Trophoblast cell (in vitro differentiated cells and primary cell): Measurements from ENCODE around the gene XPR1.
"Not testable (repeated sequence)": the region's sequence is repeated elsewhere in the genome, so short reads cannot be mapped to it uniquely, and the experiment has no call there.

Source experiments
- DNase-seq, 2 donors: peaks; one replicate each; pipeline ENCODE4 v3.0.0-alpha.2; 2016
- H2AFZ ChIP-seq: 2 replicates; pipeline ENCODE4 v1.6.1; 2013; ENCODE audit warnings: low read length, moderate library complexity, mild to moderate bottlenecking; ENCODE audit not compliant: insufficient read depth, poor library complexity
- H2AK5ac ChIP-seq: 2 replicates; pipeline ENCODE4 v1.6.1; 2013; ENCODE audit warnings: mild to moderate bottlenecking, low read length
- H2BK120ac ChIP-seq: 2 replicates; pipeline ENCODE4 v1.6.1; 2013; ENCODE audit warnings: low read length, mild to moderate bottlenecking, moderate library complexity; ENCODE audit not compliant: insufficient read depth, poor library complexity
- H2BK12ac ChIP-seq: 2 replicates; pipeline ENCODE4 v1.6.1; 2013; ENCODE audit warnings: mild to moderate bottlenecking, low read length, moderate library complexity
- H2BK5ac ChIP-seq: 2 replicates; pipeline ENCODE4 v1.6.1; 2013; ENCODE audit warnings: low read length, low read depth, moderate library complexity, mild to moderate bottlenecking; ENCODE audit not compliant: poor library complexity
- H3K14ac ChIP-seq: 2 replicates; pipeline ENCODE4 v1.6.1; 2013; ENCODE audit warnings: mild to moderate bottlenecking, low read length
- H3K18ac ChIP-seq: 2 replicates; pipeline ENCODE4 v1.6.1; 2013; ENCODE audit warnings: mild to moderate bottlenecking, low read length
- H3K23ac ChIP-seq: 2 replicates; pipeline ENCODE4 v1.6.1; 2013; ENCODE audit warnings: low read length
- H3K27ac ChIP-seq: 2 replicates; pipeline ENCODE4 v1.5.1; 2013; ENCODE audit warnings: low read depth, mild to moderate bottlenecking, inconsistent platforms, low read length, moderate library complexity
- H3K27me3 ChIP-seq: 2 replicates; pipeline ENCODE4 v1.6.1; 2013; ENCODE audit warnings: inconsistent platforms, mild to moderate bottlenecking, low read length, moderate library complexity; ENCODE audit not compliant: insufficient read depth
- H3K36me3 ChIP-seq, 2 experiments: 1 replicate in 1 of 2; 2 replicates in 1 of 2; pipeline ENCODE4 v1.6.1; 2013; ENCODE audit warnings: low read length in 2 of 2, mild to moderate bottlenecking in 2 of 2, moderate library complexity in 1 of 2; ENCODE audit not compliant: insufficient read depth in 2 of 2, control insufficient read depth in 1 of 2
- H3K4ac ChIP-seq: 2 replicates; pipeline ENCODE4 v1.6.1; 2013; ENCODE audit warnings: low read depth, mild to moderate bottlenecking, low read length, moderate library complexity
- H3K4me1 ChIP-seq, 2 experiments: 1 replicate in 1 of 2; 2 replicates in 1 of 2; pipeline ENCODE4 v1.6.1; 2013; ENCODE audit warnings: low read length in 2 of 2, mild to moderate bottlenecking in 2 of 2, moderate library complexity in 1 of 2; ENCODE audit not compliant: insufficient read depth in 2 of 2, control insufficient read depth in 1 of 2
- H3K4me2 ChIP-seq: 2 replicates; pipeline ENCODE4 v1.6.1; 2013; ENCODE audit warnings: inconsistent platforms, mild to moderate bottlenecking, low read length, moderate library complexity
- H3K4me3 ChIP-seq: 2 replicates; pipeline ENCODE4 v1.5.1; 2013; ENCODE audit warnings: mild to moderate bottlenecking, low read depth, low read length, inconsistent platforms
- H3K79me1 ChIP-seq: one replicate; pipeline ENCODE4 v1.6.1; 2013; ENCODE audit warnings: low read length
- H3K79me2 ChIP-seq: 2 replicates; pipeline ENCODE4 v1.6.1; 2013; ENCODE audit warnings: low read length, mild to moderate bottlenecking; ENCODE audit not compliant: control insufficient read depth, insufficient read depth, poor library complexity
- H3K9ac ChIP-seq: 2 replicates; pipeline ENCODE4 v1.6.1; 2013; ENCODE audit warnings: mild to moderate bottlenecking, low read length
- H3K9me3 ChIP-seq: 2 replicates; pipeline ENCODE4 v1.6.1; 2013; ENCODE audit warnings: low read depth, mild to moderate bottlenecking, control low read depth, inconsistent platforms, low read length; ENCODE audit not compliant: insufficient read depth
- H4K12ac ChIP-seq: 2 replicates; pipeline ENCODE4 v1.6.1; 2013; ENCODE audit warnings: low read depth, mild to moderate bottlenecking, low read length, moderate library complexity
- H4K8ac ChIP-seq: 2 replicates; pipeline ENCODE4 v1.6.1; 2013; ENCODE audit warnings: low read depth, mild to moderate bottlenecking, low read length, moderate library complexity
- H4K91ac ChIP-seq: one replicate; pipeline ENCODE4 v1.6.1; 2013; ENCODE audit warnings: low read depth, mild to moderate bottlenecking, low read length, moderate library complexity
- WGBS: extraction: QIAGEN DNeasy Blood & Tissue Kit; methylation state at CpG from one replicate; pipeline ENCODE4 v1.1.7; 2013; ENCODE audit warnings: missing lambda C conversion rate; ENCODE audit not compliant: insufficient read length, insufficient coverage; ENCODE audit errors: extremely low coverage; 5-methylcytosine and 5-hydroxymethylcytosine counted together

Gene XPR1

GRCh38 chr1:180786624-180787023, 154.8 kb downstream of the XPR1 start:
- Histone ChIP-seq H2AFZ (no peak overlapping the region), H3K9me3 (no peaks in the 10 kb centered on the region), H2BK12ac (no peak overlapping the region), H2BK120ac (no peak overlapping the region), H3K23ac (no peak overlapping the region), H3K4ac (no peak overlapping the region), H2BK5ac (no peak overlapping the region), H4K8ac (no peak overlapping the region), H3K9ac (no peak overlapping the region), H3K18ac (no peak overlapping the region), H4K91ac (no peak overlapping the region), H3K27me3 (no peaks in the 10 kb centered on the region), H3K4me2 (no peak overlapping the region), H2AK5ac (no peak overlapping the region), H3K79me2 (no peaks in the 10 kb centered on the region), H3K27ac (no peak overlapping the region), H3K79me1 (no peaks in the 10 kb centered on the region), H3K14ac (no peak overlapping the region), H3K4me1 (no peaks in the 10 kb centered on the region), H3K36me3 (no peaks in the 10 kb centered on the region), H3K4me3 (no peak overlapping the region), H4K12ac (no peak overlapping the region)
- no CpG with 5 or more reads among the region's 1 CpG for WGBS
- DNase-seq, result no peak

GRCh38 chr1:180787628-180788307, 155.9 kb downstream of the XPR1 start:
- WGBS, result no CpG with 5 or more reads among the region's 5 CpGs
- H4K8ac ChIP-seq, result no peak overlapping the region

GRCh38 chr1:180789460-180789859, 157.6 kb downstream of the XPR1 start:
- Histone ChIP-seq H3K4ac (no peak overlapping the region), H3K36me3 (no peaks in the 10 kb centered on the region), H3K4me2 (no peak overlapping the region), H2BK120ac (no peak overlapping the region), H3K14ac (no peak overlapping the region), H3K27me3 (no peaks in the 10 kb centered on the region), H3K79me1 (no peaks in the 10 kb centered on the region), H3K9ac (no peak overlapping the region), H4K12ac (no peak overlapping the region), H3K4me1 (no peaks in the 10 kb centered on the region), H3K79me2 (no peaks in the 10 kb centered on the region), H4K91ac (no peak overlapping the region), H3K9me3 (no peaks in the 10 kb centered on the region), H3K23ac (no peak overlapping the region), H2AK5ac (no peak overlapping the region), H2BK12ac (no peak overlapping the region), H2AFZ (no peak overlapping the region), H3K18ac (no peak overlapping the region), H3K27ac (no peak overlapping the region), H2BK5ac (no peak overlapping the region), H4K8ac (no peak overlapping the region), H3K4me3 (no peak overlapping the region)
- DNase-seq, result no peak

More at GRCh38 chr1:180787628-180788307, 155.9 kb downstream of the XPR1 start:
- no peaks in the 10 kb centered on the region for H3K27me3 ChIP-seq
- H3K9ac ChIP-seq, result no peak overlapping the region
- no peak overlapping the region for H2BK120ac ChIP-seq
- no peak overlapping the region for H3K4me3 ChIP-seq
- H2BK5ac ChIP-seq, result no peak overlapping the region
- no peaks in the 10 kb centered on the region for H3K79me1 ChIP-seq
- no peak overlapping the region for H2AK5ac ChIP-seq
- H3K14ac ChIP-seq, result no peak overlapping the region
- no peak overlapping the region for H4K12ac ChIP-seq
- no peak overlapping the region for H2BK12ac ChIP-seq
- H3K18ac ChIP-seq, result no peak overlapping the region
- no peaks in the 10 kb centered on the region for H3K4me1 ChIP-seq
- no peaks in the 10 kb centered on the region for H3K79me2 ChIP-seq
- no peak overlapping the region for H4K91ac ChIP-seq
- DNase-seq, result no peak
- H3K9me3 ChIP-seq, result no peaks in the 10 kb centered on the region
- no peak overlapping the region for H3K27ac ChIP-seq
- H3K4me2 ChIP-seq, result no peak overlapping the region
- no peaks in the 10 kb centered on the region for H3K36me3 ChIP-seq
- H2AFZ ChIP-seq, result no peak overlapping the region
- H3K4ac ChIP-seq, result no peak overlapping the region
- no peak overlapping the region for H3K23ac ChIP-seq

DNA sequence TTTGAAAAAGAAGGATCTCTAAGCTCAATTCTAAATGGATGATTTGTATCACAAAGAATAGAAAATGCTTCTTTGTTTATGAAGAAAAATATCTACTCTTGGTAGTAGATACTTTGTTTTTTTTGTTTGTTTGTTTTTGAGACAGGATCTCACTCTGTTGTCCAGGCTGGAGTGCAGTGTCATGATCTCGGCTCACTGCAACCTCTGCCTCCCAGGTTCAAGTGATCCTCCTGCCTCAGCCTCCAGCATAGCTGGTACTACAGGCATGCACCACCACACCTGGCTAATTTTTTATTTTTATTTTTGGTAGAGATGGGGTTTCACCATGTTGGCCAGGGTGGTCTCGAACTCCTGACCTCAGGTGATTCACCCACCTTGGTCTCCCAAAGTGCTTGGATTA, 159.3 kb downstream of the XPR1 start:
- not testable (repeated sequence) for H3K4me3 ChIP-seq, DNase-seq, H3K9ac ChIP-seq, H2AK5ac ChIP-seq, H3K27me3 ChIP-seq, H3K9me3 ChIP-seq, H2AFZ ChIP-seq, H3K4me1 ChIP-seq, H3K18ac ChIP-seq, H4K12ac ChIP-seq, H4K8ac ChIP-seq, H3K36me3 ChIP-seq, H3K79me1 ChIP-seq, H3K27ac ChIP-seq, H3K79me2 ChIP-seq, H3K4ac ChIP-seq, H3K23ac ChIP-seq, H2BK12ac ChIP-seq, H3K4me2 ChIP-seq, H2BK5ac ChIP-seq, H4K91ac ChIP-seq, H2BK120ac ChIP-seq, H3K14ac ChIP-seq
- no CpG with 5 or more reads among the region's 2 CpGs for WGBS
